ENCODE results near the gene GIGYF2. TPM values are rescaled to one million over a fixed set of nuclear protein-coding genes. Genes with fewer than 3 reads are reported as not detected.

The GIGYF2 gene
- total RNA-seq, 1 donor from 2014 or later = 36.3 TPM

- DNase-seq (ENCODE audit: low read depth in 2 of 2) = no peak
These were observed 164.2 kb downstream of the GIGYF2 start for GRCh38 chr2:232861353-232861752.

- no peak for DNase-seq (ENCODE audit: low read depth in 2 of 2)
These were observed 166.9 kb downstream of the GIGYF2 start for GRCh38 chr2:232863996-232864395.

- no peak for DNase-seq (ENCODE audit: low read depth in 2 of 2)
These were observed 168.0 kb downstream of the GIGYF2 start for GRCh38 chr2:232865165-232865564.

DNA sequence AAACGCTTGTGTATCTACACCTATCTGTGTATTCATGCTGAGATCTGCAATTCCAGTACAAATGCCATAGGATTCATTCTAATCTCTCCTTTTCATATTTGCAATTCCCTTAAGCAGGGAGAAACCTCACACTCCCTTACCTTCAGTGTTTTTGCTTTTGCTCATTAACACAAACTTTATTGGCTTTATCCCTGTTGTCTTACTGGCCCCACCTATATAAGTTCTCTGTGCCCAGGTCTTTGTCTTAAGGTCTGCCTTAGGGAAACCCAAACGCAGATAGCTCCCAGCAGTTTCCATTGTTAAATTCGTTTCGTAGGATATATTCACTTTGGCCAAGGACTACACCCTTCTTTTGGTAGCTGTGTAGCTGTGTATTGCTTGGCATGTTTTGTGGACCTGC lies 169.0 kb downstream of the GIGYF2 start:
- DNase-seq (ENCODE audit: low read depth in 2 of 2) = no peak

- no peak for DNase-seq (ENCODE audit: low read depth in 2 of 2)
These were observed 172.2 kb downstream of the GIGYF2 start for GRCh38 chr2:232869138-232870017.

- no peak for DNase-seq (ENCODE audit: low read depth in 2 of 2)
These were observed 173.1 kb downstream of the GIGYF2 start, which contains the start of gene SNORC for GRCh38 chr2:232870018-232870765. Gene SNORC (plus strand): TSS chr2:232870264. CDS start chr2:232870342, 78 bp downstream.

DNA sequence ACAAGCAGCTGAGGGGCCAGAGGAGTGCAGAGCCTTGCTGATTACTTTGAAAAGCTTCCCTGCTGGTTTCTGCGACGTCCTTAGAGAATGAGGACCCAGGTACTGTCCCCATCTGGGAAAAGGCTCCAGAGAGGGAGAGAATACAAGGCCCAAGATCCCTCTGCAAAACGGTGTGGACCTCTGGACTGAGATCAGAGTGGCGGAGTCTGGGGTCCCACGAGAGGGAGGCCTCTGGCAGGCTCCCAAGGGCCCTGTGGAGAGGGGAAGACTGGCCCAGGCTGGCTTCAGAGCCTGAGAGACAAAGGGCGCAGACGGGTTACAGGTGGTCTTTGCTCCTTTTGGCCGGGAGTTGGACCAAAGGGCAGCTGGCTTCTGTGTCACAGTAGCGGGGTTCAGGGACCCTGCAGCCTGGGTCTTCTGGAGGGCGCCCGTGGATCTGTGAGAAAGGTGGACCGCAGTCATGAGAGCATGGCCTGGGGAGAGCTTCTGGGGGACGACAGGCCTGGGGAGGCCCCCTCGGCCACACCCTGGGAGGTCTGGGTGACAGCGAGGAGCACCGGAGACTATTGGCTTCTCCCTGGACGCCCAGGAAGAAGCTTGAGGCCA lies 173.7 kb downstream of the GIGYF2 start:
- DNase-seq (ENCODE audit: low read depth in 2 of 2) = no peak

DNA sequence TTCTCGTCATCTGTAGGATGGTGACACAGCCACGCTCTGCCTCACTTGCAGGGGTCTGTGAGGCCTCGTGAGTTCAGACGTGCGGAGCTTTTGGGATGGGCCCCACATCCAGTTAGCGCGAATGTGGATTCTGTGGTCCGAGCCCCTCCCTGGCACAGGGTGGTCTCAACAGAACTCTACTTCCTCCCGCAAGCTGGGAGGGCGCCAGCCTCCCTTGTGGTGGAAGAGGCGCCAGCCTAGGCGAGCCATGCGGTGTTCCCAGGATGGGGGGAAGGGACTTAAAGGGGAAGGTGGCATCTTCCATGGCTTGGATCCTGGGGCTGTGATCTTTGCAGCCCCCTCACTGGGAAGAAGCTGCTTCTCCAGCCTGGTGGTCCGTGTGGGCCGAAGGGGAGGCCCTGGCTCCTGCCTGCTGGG lies 174.3 kb downstream of the GIGYF2 start:
- DNase-seq (ENCODE audit: low read depth in 2 of 2) = no peak

DNA sequence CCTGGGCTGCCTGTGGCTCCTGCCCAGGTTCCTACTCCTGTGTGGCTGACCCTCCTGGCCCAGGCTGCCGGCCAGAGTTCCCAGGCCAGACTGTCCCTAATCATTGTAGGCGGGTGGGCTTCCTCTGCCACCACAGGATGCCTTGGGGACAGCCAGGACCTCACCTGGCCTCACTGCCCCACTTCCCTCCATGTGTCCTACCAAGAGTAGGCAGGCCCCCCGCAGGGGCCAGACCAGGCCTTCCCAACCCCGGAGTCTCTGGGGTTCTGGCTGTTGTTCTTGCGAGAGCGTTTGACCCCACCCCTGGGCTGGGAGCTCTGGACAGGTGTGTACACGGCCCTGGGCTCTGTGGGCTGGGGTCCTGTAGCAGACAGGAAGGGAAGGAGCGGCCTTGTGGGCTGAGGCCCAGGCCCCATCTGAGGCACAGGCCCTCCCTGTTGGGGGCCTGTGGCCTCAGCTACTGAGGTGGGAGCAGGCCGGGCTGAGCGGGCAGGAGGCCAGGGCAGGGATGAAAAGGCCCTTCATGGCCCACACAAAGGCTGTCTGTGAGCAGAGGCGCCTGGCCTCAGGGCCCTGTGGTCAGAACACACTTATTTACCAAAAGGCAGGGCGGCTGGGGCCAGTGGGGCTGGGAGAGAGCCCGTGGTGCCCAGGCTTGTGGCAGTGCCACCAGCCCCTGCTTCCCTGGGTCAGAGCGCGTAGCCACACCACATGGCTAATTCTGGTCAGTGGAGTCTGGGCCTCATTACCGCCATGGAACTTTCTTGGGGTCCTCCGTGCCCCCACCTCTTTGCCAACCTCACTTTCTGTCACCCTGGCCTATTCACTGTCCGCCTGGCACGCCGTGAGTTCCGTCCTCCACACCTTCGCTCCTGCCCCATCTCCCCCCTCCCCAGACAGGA lies 175.0 kb downstream of the GIGYF2 start:
- no peak for DNase-seq (ENCODE audit: low read depth in 2 of 2)

- DNase-seq (ENCODE audit: low read depth in 2 of 2) = no peak
These were observed 175.7 kb downstream of the GIGYF2 start for GRCh38 chr2:232872826-232873225.

- no peak for DNase-seq (ENCODE audit: low read depth in 2 of 2)
These were observed 176.3 kb downstream of the GIGYF2 start for GRCh38 chr2:232873292-232873908.

DNA sequence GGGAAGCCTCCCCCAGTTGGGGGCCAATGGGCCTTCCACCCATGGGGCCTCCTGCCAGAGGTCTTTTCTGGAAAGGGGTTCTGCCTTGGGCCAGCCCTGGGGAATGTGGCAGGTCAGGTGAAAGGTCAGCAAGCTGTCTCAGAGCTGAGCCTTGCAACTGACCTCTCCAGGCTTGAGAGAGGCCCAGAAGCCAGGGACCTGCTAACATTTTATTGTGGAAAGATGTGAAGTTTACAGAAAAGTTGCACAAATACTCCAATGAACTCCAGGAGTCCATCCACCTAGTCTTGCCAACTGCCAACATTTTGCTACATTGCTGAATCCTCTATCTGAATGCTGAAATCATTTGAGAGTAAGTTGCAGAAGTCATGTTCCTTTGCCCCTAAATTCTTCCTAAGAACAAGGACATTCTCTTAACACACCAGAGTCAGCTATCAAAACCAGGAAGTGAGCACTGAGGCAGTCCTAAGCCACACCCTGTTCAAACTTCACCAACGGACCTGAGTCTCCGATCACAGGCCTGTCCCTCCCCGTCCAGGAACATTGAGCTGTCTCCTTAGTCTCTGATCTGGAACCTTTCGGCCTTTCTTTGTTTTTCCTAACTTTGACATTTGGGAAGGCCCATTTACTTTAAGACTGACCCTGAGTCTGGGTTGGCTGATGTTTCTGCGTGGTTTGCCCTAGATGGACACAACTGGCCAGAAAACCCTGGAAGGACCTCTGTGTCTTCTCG lies 176.9 kb downstream of the GIGYF2 start:
- DNase-seq (ENCODE audit: low read depth in 2 of 2) = no peak

DNA sequence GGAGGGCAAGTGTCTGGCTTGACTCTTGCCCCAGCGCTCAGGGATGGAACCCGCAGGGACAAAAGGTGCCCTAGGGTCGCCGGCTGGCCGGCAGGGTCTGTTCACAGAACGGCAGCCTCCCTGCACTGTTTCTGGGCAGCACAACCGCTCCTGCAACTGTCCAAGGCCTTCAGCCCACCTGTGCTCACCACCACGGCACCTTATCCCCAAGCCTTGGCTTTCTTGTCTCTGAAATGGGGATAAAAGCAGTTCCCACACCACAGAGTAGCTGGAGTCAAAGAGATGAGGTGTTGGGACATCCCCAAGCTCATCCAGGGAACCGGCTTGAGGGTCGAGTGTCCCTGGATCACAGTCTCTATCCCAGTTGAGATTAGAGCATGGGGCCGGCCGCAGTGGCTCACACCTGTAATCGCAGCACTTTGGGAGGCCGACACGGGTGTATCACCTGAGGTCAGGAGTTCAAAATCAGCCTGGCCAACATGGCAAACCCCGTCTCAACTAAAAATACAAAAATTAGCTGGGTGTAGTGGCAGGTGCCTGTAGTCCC lies 177.6 kb downstream of the GIGYF2 start:
- no peak for DNase-seq (ENCODE audit: low read depth in 2 of 2)

DNA sequence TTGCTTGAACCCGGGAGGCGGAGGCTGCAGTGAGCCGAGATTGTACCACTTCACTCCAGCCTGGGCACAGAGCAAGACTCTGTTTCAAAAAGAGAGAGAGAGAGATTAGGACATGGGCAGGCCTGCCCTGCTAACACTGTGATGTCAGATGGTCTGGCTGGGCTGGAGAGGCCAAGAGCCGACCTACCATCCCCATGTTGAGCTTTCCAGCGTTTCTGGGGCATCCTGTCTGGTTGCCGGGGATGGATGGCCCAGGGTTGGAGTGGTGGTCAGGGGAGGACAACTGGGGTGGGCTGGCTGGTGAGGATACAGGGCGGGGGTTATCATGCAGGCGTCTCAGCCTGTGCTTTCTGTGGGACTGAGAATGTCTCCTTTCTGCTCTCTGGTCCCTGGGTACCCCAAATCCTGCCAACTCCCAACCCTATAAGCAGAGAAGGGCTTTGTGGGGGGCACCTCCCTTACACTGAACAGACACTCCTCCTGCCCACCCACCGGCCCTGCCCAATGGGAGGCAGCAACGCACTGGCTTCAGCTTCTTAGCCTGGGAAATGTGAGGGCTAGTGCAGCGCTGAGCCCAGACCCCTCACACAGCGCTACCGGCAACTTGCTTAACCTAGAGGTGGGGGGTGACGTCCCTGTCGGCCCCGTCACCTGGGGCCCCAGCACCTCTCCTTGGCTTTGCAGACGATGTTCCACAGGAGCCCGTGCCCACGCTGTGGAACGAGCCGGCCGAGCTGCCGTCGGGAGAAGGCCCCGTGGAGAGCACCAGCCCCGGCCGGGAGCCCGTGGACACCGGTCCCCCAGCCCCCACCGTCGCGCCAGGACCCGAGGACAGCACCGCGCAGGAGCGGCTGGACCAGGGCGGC lies 178.4 kb downstream of the GIGYF2 start:
- peak in 1 of 2 donors; percentile 16 for DNase-seq (ENCODE audit: low read depth in 2 of 2)

GRCh38 chr2:232876161-232876977 lies 179.2 kb downstream of the GIGYF2 start:
- peak in 1 of 2 donors; percentile 19 for DNase-seq (ENCODE audit: low read depth in 2 of 2)

DNA sequence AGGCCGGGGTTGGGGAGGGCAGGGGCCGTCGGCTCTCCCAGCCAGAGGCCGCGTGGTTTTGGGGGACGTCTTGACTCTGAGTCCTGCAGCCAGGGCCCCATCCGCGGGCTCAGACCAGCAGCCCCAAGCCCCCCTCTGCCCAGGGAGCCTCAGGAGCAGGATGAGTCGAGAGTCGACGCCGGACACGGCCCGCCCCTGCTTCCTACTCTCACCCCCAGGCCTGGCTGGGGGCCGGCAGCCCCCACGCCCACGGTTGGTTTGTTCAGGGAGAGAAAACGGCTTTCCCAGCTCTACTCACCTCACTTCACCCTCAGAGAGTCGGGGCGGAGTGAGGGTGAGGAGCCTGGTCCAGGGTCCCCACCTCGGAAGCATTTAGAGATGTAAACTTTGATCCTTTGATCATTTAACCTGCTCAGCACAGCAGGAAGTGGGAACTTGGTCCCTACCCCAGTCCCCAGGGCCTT lies 179.9 kb downstream of the GIGYF2 start:
- DNase-seq (ENCODE audit: low read depth in 2 of 2) = no peak

DNA sequence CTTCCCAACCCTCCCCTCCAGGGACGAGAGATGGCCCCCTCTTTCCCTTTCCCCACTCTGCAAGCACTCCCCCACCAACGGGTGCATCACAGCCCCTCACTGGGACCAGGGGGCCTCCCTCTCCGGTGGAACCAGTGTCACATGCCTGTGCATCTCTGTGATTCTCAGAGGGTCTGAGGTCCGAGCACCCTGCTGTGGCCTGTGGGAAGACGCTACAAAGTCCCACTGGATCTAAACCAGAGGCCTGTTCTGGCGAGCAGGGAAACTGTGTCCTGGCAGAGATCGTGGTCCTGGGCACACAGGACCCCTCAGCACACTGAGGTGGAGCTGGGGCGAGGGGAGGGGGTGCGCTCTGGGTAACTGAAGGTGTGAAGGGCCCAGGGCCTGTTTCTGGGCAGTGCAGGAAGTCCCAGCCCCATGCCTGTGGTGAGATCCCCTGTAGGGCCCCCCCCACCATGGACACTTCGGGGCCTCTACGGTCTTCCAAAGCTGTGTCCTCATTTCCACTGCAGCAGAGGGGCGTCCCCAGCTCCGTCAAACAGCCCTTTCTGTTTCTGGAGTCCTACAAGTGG lies 180.9 kb downstream of the GIGYF2 start:
- no peak for DNase-seq (ENCODE audit: low read depth in 2 of 2)
